Stimulated activated CD8-positive, alpha-beta memory T cell treated with anti-CD3 and anti-CD28 coated beads, Interleukin-12 subunit alpha, Interleukin-12 subunit beta, amount 100 ng/mL, for 1 hour (primary cell): ENCODE results near the gene GXYLT1.
"Not testable (repeated sequence)": the region's sequence is repeated elsewhere in the genome, so short reads cannot be mapped to it uniquely, and the experiment has no call there.

Source experiments
- DNase-seq: peaks from one replicate; pipeline ENCODE4 v3.0.0-alpha.2; 2020; ENCODE audit warnings: low read depth

The GXYLT1 gene

DNA sequence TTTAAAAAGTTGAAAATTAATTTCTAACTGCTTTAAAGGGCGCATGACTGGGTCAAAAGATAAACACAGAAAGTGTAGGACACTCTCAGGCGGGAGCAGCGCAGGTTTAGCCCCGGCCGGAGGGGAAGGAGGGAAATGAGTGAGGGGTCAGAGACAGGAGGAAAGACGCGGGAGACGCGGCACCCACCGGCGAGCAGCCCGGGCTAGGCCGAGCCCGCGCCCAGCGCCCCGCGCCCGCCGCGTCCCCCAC is 591 bp downstream of the GXYLT1 start:
- no peak for DNase-seq

DNA sequence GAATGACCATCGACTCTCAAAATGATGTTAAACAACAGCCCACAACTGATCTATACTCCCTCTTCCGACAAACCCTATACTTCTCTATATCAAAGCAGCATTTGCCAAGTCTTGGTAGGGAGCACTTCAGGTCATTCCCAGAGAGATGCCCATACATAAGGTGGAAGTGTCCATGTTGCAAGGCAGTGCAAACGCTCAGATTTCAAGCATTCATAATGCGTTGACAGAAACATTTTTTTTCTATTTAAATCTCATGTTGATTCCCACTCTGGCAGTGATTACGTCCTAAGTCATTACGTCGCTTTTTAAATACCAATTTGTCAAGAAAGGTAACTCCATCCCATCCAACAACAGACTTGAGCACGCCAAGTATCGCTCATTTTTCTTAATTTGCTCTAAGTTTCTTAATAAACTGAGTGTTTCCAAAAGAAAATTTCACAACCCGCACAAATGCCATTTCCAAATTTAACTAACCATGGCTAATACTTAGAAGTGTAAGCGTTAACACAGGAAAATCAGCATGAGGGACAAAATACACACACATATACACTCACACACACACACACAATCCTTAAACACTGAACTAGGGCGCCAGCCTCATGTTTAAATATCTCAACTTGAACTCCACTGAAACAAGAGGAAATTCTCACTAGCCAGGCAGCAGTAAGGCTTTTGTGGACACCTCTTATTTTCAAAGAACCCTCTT is 1.1 kb downstream of the GXYLT1 start:
- DNase-seq = no peak

DNA sequence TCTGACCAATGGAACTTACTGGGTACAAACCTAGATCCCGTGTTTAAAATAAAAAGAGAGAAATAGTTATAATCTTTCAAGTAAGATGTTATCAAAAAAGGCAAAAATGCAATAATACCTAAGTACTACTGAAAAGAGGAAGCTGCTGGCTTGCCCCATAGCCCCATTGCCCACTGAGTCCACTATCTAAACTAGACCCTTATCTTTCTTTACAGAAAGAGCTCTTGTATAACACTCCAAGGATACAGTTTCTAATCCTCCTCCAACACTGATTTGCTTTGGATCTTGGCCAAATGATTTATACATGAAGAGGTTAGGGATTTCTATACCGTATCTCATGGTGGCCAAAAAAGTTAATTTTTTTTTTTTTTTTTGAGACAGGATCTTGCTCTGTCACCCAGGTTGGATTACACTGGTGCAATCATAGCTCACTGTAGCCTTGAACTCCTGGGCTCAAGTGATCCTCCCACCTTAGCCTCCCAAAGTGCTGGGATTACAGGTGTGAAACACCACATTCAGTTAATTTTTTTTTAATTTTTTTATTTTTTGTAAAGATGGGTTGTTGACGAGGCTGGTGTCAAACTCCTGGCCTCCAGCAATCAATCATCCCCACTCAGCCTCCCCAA is 2.6 kb downstream of the GXYLT1 start:
- no peak for DNase-seq

- no peak for DNase-seq
Observed at GRCh38 chr12:42140901-42141300, 3.8 kb downstream of the GXYLT1 start.

- DNase-seq = no peak
Observed at GRCh38 chr12:42135259-42135814, 9.3 kb downstream of the GXYLT1 start.

- no peak for DNase-seq
Observed at GRCh38 chr12:42130672-42131402, 13.8 kb downstream of the GXYLT1 start.

- DNase-seq = no peak
Observed at GRCh38 chr12:42129595-42130204, 15.0 kb downstream of the GXYLT1 start.

DNA sequence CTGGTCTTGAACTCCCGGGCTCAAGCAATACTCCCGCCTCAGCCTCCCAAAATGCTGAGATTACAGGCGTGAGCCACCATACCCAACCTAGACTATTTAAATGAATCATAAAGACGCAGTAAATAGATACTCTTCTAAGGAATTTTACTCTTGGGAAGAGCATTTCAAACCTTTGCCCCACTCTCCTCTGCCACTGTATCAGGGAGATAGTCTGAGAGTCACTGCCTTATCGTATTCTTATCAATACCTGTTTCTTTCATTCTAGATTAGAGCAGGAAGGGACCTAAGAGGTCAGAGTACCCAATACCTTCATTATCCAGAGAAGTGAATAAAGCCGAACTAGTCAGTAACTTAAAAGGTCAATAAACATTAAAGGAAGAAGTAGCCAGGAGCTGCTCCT is 15.8 kb downstream of the GXYLT1 start:
- no peak for DNase-seq

- no peak for DNase-seq
Observed at GRCh38 chr12:42128327-42128726, 16.3 kb downstream of the GXYLT1 start.

DNA sequence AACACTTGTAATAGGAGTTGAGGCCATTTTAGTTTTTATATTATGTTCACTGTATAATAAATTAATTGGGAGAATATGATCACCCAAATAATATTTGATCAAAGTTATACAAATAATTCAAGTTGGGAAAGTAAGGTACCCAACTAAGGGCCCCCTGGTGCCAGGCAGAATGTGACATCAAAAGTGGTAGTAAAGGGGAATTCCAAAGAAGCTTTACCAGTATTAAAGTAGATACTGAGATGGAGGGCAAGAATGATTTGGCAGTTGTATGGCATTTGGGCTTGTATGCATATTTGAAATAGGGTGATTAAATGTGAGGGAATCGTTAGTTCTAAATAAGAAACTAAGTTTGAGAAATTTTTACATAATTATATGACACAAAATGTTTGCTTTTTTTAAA is 17.7 kb downstream of the GXYLT1 start:
- DNase-seq = no peak

DNA sequence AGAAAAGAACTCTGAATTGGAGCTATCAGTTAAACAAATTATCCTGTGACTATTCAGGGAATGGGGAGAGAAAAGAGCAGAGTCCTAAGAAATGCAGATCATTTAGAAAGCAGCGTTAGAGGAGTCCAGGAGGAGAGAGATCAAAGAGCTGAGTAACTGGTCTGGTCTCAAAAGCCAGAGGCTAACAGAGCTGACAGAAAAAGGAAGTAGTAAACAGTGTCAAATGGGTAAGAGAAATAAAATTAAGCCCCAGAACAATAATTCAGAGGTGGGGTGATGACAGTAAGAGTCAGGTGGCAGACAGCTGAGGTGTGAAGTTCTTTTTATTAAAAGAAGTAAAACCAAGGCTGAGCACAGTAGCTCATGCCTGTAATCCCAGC is 19.3 kb downstream of the GXYLT1 start:
- no peak for DNase-seq

- DNase-seq = no peak
Observed at GRCh38 chr12:42124764-42125387, 19.8 kb downstream of the GXYLT1 start.

DNA sequence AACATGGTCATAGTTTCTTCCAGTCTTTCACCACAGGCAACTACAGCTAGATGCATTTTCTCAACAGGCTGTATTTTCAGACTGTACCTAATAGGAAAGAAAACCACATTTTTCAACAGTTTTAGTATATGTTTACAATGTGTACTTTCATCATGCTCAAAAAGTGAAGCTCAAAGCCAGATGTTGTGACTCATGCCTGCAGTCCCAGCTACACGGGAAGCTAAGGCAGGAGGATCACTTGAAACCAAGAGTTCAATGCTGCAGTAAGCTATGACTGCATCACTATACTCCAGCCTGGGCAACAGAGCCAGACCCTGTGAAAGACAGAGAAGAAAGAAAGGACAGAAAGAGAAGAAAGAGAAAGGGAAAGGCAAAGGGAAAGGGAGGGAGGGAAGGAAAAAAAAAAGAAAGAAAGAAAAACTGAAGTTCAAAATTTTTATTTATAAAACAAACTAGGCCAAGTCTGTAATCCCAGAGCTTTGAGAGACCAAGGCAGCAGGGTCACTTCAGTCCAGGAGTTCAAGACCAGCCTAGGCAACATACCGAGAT is 25.5 kb downstream of the GXYLT1 start:
- DNase-seq = no peak

- no peak for DNase-seq
Observed at GRCh38 chr12:42118136-42118879, 26.4 kb downstream of the GXYLT1 start.

DNA sequence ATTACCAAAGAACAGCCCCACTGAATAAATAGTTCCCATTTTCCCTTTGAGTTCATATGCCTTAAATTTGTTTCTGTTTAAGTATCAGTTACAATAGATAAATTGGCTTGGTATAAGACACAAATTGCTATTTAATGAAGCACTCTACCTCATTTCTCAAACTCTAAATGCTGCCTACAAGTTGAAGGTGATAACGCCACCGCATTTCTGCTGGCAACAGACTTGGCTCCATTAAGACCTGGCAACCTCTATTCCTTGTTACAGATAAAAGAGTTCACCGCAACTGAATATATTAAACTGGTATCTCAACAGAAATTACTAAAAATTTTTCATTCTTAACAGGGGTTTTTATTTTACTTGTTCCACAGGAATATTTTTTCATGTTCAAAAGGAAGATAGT is 35.6 kb downstream of the GXYLT1 start:
- DNase-seq = no peak

- not testable (repeated sequence) for DNase-seq
Observed at GRCh38 chr12:42106791-42107190, 37.9 kb downstream of the GXYLT1 start.

DNA sequence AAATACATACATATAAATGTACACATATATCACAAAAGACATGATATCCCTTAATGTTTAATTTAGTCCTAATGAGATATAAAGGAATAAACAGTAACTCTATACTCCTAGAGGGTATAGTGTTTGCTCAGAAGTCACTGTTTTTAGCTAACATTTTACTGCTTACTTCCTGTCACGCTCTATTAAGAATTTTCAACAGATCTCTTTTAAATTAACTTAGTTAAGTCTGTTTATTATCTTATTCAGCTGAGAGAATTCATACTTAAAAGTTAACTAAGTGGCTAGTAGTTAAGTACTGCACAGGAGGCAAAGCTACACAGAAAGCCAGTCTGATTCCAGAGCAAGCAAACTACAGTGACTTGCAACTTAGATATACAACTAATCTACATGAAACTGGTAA is 39.9 kb downstream of the GXYLT1 start:
- no peak for DNase-seq

DNA sequence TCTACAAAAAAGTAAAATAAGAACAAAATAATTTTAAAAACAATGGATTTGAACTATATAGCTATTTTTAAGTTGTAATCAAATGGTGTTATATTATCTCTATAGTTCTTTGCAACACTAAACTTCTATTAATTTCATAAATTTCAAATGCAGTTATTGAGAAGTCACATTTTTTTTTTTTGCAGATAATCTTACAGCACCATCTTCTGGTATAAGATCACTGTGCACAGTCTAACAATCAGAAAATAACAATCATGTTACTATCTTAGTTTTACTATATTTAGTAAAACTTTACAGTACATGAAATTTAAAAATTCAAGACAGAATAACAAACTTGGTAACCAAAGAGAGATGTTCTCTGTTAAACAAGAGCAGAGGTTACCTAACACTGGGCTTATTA is 40.6 kb downstream of the GXYLT1 start:
- DNase-seq = no peak

DNA sequence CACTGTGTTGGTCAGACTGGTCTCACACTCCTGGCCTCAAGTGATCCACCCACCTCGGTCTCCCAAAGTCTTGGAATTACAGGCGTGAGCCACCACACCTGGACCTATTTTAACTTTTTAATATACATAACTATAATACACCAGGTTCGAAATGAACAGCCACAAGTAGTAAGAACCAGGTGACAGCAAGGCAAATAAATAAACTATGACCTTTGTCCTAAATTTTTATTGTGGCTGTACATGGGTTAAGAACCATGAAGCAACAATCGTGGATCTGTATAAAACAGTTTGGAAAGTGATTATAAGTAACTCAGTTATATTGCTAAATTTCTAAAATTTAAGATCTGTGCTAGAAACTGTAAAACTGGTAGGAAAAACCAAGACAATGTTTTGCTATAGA is 41.5 kb downstream of the GXYLT1 start:
- no peak for DNase-seq

DNA sequence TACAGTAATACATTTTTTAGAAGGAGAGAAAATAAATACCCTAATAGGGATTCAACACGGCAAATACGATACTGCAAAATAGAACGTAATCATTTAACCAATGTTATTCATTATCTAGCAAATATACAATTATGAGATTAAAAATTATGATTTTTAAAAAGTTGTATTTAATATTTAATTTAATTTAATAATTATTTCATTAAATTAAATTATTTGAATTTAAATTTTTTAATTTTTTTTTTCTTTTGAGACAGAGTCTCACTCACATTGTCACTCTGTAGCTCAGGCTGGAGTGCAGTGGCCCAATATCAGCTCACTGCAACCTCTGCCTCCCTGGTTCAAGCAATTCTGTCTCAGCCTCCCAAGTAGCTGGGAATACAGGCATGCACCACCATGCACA is 42.0 kb downstream of the GXYLT1 start:
- no peak for DNase-seq

- DNase-seq = no peak
Observed at GRCh38 chr12:42099433-42099832, 45.2 kb downstream of the GXYLT1 start.

DNA sequence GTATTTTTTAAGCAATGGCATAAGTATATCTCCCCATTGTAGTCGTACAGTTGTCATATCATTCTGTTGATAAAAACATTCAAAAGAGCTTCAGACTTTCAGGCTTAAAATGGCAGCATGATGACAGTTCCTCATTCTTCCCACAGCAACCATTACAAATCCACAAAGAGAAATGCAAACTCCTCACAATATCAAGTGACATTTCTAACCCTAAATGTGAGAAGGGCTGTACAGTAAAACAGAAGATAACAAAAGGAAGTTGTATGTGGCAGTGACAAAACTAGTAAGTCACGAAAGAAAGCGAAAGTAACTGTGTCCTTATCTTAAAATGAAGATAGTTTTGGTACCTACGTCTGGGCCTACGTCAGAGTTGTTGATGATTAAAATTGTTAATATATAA is 46.7 kb downstream of the GXYLT1 start:
- no peak for DNase-seq
